Measurements from ENCODE around the gene ADAM12. TPM values are rescaled to one million over a fixed set of nuclear protein-coding genes. Genes with fewer than 3 reads are reported as not detected.

ADAM12 gene
- total and polyA plus RNA-seq, 9 of the 15 experiments (the other 6 are each of a cell fraction or from before 2014, with no cell fraction given) = not detected

DNA sequence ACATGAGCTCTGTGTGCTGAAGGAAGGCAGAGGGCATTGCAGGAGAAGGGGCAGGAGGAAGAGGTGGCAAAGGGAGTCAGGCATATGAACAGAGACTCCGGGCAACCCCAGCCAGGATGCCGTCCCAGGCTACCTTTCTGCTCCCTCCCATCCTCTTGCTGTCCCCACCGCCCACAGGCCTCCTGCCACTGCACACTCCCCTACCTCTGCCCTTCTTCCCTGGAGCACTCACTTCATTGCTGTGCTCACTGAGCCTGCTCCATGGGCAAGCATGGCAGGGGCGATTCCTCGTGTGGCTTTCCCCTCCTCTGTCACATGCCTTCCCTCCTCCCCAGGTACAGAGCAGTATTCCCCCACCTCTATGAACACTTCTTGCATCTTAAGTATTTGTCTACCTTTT, 398.5 kb downstream of the ADAM12 start:
- H3K27me3 ChIP-seq (ENCODE audit: control insufficient read depth in 2 of 2, insufficient read depth in 2 of 2, low read length in 2 of 2) = peaks cover 0 to 6% of the 10 kb centered on the region in 2 experiments; a peak in 1 of 5 replicates
- intact Hi-C loops (cut with micrococcal nuclease) = loop anchor here (10.0 kb wide), 2 partner anchors 175 to 755 kb away; no protein-coding TSS in a partner anchor
- FAIRE-seq = no peak
- TF ChIP-seq RAD51 (IDR thresholded peaks at IDR 0.05; ENCODE audit: borderline replicate concordance, low read depth) = no peak
- no peak for TF ChIP-seq SMAD2 (IDR thresholded peaks at IDR 0.05; ENCODE audit: low read depth, low read length)
- no peak for TF ChIP-seq PRPF4 (IDR thresholded peaks at IDR 0.05; ENCODE audit: insufficient read depth, low read depth, low read length, poor library complexity, severe bottlenecking)
- TF ChIP-seq EZH2 (IDR thresholded peaks at IDR 0.05; ENCODE audit: borderline replicate concordance, low read depth, low read length) = no peak
- TF ChIP-seq NFRKB (IDR thresholded peaks at IDR 0.05; ENCODE audit: low read depth) = no peak
- TF ChIP-seq, protein P1, sequence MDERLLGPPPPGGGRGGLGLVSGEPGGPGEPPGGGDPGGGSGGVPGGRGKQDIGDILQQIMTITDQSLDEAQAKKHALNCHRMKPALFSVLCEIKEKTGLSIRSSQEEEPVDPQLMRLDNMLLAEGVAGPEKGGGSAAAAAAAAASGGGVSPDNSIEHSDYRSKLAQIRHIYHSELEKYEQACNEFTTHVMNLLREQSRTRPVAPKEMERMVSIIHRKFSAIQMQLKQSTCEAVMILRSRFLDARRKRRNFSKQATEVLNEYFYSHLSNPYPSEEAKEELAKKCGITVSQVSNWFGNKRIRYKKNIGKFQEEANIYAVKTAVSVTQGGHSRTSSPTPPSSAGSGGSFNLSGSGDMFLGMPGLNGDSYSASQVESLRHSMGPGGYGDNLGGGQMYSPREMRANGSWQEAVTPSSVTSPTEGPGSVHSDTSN (CRISPR knock-in tag; IDR thresholded peaks at IDR 0.05; ENCODE audit: low read depth) = no peak
- TF ChIP-seq, protein P1 (tag; conservative IDR thresholded peaks at IDR 0.05; ENCODE audit: low read depth) = no peak
- TF ChIP-seq RBM14 (IDR thresholded peaks at IDR 0.05; ENCODE audit: borderline replicate concordance, insufficient read depth, low read depth, low read length) = no peak
- TF ChIP-seq, protein P2, sequence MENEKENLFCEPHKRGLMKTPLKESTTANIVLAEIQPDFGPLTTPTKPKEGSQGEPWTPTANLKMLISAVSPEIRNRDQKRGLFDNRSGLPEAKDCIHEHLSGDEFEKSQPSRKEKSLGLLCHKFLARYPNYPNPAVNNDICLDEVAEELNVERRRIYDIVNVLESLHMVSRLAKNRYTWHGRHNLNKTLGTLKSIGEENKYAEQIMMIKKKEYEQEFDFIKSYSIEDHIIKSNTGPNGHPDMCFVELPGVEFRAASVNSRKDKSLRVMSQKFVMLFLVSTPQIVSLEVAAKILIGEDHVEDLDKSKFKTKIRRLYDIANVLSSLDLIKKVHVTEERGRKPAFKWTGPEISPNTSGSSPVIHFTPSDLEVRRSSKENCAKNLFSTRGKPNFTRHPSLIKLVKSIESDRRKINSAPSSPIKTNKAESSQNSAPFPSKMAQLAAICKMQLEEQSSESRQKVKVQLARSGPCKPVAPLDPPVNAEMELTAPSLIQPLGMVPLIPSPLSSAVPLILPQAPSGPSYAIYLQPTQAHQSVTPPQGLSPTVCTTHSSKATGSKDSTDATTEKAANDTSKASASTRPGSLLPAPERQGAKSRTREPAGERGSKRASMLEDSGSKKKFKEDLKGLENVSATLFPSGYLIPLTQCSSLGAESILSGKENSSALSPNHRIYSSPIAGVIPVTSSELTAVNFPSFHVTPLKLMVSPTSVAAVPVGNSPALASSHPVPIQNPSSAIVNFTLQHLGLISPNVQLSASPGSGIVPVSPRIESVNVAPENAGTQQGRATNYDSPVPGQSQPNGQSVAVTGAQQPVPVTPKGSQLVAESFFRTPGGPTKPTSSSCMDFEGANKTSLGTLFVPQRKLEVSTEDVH (IDR thresholded peaks at IDR 0.05; ENCODE audit: low read depth, partially characterized antibody) = no peak
- no peak for TF ChIP-seq SP1 (CRISPR knock-in tag; IDR thresholded peaks at IDR 0.05)
- TF ChIP-seq BRF1 (IDR thresholded peaks at IDR 0.05; ENCODE audit: borderline replicate concordance, extremely low read depth, insufficient read length) = no peak
- TF ChIP-seq, protein P3, sequence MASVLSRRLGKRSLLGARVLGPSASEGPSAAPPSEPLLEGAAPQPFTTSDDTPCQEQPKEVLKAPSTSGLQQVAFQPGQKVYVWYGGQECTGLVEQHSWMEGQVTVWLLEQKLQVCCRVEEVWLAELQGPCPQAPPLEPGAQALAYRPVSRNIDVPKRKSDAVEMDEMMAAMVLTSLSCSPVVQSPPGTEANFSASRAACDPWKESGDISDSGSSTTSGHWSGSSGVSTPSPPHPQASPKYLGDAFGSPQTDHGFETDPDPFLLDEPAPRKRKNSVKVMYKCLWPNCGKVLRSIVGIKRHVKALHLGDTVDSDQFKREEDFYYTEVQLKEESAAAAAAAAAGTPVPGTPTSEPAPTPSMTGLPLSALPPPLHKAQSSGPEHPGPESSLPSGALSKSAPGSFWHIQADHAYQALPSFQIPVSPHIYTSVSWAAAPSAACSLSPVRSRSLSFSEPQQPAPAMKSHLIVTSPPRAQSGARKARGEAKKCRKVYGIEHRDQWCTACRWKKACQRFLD (CRISPR knock-in tag; IDR thresholded peaks at IDR 0.05) = no peak
- TF ChIP-seq, protein P4, sequence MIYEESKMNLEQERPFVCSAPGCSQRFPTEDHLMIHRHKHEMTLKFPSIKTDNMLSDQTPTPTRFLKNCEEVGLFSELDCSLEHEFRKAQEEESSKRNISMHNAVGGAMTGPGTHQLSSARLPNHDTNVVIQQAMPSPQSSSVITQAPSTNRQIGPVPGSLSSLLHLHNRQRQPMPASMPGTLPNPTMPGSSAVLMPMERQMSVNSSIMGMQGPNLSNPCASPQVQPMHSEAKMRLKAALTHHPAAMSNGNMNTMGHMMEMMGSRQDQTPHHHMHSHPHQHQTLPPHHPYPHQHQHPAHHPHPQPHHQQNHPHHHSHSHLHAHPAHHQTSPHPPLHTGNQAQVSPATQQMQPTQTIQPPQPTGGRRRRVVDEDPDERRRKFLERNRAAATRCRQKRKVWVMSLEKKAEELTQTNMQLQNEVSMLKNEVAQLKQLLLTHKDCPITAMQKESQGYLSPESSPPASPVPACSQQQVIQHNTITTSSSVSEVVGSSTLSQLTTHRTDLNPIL (CRISPR knock-in tag; IDR thresholded peaks at IDR 0.05) = no peak
- TF ChIP-seq ZNF263 (CRISPR knock-in tag; IDR thresholded peaks at IDR 0.05; ENCODE audit: borderline replicate concordance) = no peak

More for the DNA sequence above, 398.5 kb downstream of the ADAM12 start:
- no peaks in the 10 kb centered on the region for H3K36me3 ChIP-seq (ENCODE audit: control insufficient read depth, insufficient read depth, low read length)
- CTCF ChIA-PET (ENCODE audit: low intra/inter-chr PET ratio) = no interaction called here
- no peaks in the 10 kb centered on the region for H4K20me1 ChIP-seq (replicated peaks; ENCODE audit: control insufficient read depth, insufficient read depth, low read length)
- H3K9me1 ChIP-seq (ENCODE audit: control insufficient read depth, insufficient read depth, low read length) = no peaks in the 10 kb centered on the region
- POLR2A ChIA-PET = no interaction called here
- 0% methylated on average over 2 of the region's 5 CpGs for WGBS (ENCODE audit: insufficient coverage, low coverage, missing lambda C conversion rate)
- H3K4me1 ChIP-seq (replicated peaks in 1 of 2; ENCODE audit: control insufficient read depth in 2 of 2, insufficient read depth in 2 of 2, low read length in 2 of 2) = no peaks in the 10 kb centered on the region
- H3K9ac ChIP-seq (ENCODE audit: insufficient read depth in 1 of 2, low read depth in 2 of 2, low read length in 2 of 2) = no peak overlapping the region
- no peak overlapping the region for H3K4me2 ChIP-seq (ENCODE audit: insufficient read depth, low read length)
- in situ Hi-C loops (cut with MboI) = loop anchor here (10.0 kb wide), 1 partner anchor 515 kb away; no protein-coding TSS in a partner anchor
- DNase-seq (ENCODE audit: extremely low read depth in 1 of 4, low spot score in 3 of 4) (no peak), ATAC-seq (no peak)
- H2AFZ ChIP-seq (ENCODE audit: low read depth, low read length) = no peak overlapping the region
- no peaks in the 10 kb centered on the region for H3K79me2 ChIP-seq (ENCODE audit: control insufficient read depth, insufficient read depth, low read length)
- no peak overlapping the region for H3K4me3 ChIP-seq
- H3K9me3 ChIP-seq (replicated peaks; ENCODE audit: control insufficient read depth, insufficient read depth, low read depth, low read length) = no peaks in the 10 kb centered on the region
- H3K27ac ChIP-seq (ENCODE audit: extremely low read depth, low read depth, low read length) = no peak overlapping the region
- BruUV-seq (replicated peaks) = no TSS peak

Measured in K562 (cell line).